Measurements from ENCODE around the gene PAX8.

DNA sequence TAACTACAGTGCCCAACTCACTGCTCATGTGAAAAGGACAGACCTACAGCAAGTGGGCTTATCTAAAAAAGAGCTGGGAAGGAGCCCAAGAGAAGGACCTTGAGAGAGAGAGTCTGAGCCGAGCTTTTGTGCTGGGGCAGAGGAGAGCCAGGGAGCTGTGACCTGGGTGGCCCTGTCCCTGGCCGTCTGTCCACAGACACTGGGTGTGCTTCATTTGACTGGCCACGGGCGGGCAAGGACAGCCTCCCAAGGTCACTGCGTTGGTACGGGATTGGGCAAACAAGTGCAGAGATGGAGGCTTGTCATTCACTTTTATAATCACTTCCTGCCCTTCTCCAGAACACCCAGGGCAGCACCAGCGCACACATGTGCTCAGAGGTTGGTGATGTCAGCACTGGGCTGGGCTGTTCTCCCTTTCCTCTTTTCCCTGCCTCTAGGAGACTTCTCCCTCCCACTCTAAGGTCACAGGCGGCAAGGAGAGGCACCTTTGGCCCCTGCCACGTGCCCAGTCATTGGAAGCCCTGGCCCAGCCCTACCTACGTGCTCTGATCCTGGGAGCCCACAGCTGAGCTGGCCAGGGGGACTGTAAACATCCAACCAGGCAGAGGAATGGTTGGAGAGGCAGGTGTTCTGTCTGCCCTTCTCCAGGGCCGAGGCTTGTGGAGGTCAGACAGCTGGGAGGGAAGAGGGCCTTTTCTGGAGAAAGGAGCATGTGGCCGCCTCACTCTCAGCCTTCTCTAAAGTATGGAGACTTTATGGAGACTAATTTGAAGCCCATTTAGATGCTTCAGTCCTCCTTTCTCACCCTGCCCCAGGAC lies 111.4 kb downstream of the PAX8 start:
- TF ChIP-seq, protein P1, sequence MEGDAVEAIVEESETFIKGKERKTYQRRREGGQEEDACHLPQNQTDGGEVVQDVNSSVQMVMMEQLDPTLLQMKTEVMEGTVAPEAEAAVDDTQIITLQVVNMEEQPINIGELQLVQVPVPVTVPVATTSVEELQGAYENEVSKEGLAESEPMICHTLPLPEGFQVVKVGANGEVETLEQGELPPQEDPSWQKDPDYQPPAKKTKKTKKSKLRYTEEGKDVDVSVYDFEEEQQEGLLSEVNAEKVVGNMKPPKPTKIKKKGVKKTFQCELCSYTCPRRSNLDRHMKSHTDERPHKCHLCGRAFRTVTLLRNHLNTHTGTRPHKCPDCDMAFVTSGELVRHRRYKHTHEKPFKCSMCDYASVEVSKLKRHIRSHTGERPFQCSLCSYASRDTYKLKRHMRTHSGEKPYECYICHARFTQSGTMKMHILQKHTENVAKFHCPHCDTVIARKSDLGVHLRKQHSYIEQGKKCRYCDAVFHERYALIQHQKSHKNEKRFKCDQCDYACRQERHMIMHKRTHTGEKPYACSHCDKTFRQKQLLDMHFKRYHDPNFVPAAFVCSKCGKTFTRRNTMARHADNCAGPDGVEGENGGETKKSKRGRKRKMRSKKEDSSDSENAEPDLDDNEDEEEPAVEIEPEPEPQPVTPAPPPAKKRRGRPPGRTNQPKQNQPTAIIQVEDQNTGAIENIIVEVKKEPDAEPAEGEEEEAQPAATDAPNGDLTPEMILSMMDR (conservative IDR thresholded peaks at IDR 0.05; ENCODE audit: low read length): no peak
- TF ChIP-seq EZH2phosphoT487 (IDR thresholded peaks at IDR 0.05; ENCODE audit: borderline replicate concordance): no peak
